H54 (cell line): Measurements from ENCODE around the gene ZNF157.
A peak's percentile ranks its signal among the peaks of the same experiment; 100 is the strongest.

Experiments
- DNase-seq: peaks from one replicate; pipeline ENCODE4 v3.0.0; 2011; ENCODE audit warnings: low spot score, mixed read lengths; ENCODE audit not compliant: insufficient read length
- FAIRE-seq: peaks from 3 replicates; lab custom pipeline; 2011; peaks lifted over from hg19 to GRCh38; lab: Jason Lieb, UNC
- POLR2A ChIP-seq: IDR thresholded peaks from 2 replicates; pipeline ENCODE4 v1.6.1; 2011; ENCODE audit warnings: low read depth, mild to moderate bottlenecking, low read length

The ZNF157 gene

DNA sequence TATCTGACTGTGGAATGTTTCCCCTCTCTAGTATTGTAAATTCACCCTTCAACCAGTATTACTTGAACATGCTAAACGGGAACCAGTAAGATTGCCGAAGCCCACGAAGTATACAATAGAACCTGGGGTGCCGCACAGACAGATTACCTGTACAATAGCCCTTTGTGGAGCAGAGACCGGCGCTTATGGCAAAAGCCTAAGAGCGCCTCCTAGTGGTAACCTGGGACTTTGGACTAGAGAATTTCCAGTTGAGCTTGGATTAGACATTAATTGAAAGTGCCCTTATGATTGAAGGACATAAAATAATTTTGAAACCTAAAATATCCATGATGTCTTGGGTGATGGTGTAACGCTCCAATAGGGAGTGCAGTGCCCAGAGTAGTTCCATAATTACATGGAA, 14.1 kb downstream of the ZNF157 start:
- TF ChIP-seq POLR2A, result no peak
- DNase-seq (peak; percentile 2), FAIRE-seq (no peak)

GRCh38 chrX:47390780-47391179, 20.4 kb downstream of the ZNF157 start:
- TF ChIP-seq POLR2A, result no peak
- FAIRE-seq, result no peak
- no peak for DNase-seq

GRCh38 chrX:47413179-47413594, 42.8 kb downstream of the ZNF157 start:
- TF ChIP-seq POLR2A, result no peak
- DNase-seq (no peak), FAIRE-seq (no peak)

GRCh38 chrX:47420265-47420664, 49.9 kb downstream of the ZNF157 start:
- TF ChIP-seq POLR2A, result no peak
- DNase-seq (no peak), FAIRE-seq (no peak)

- DNase-seq (no peak), FAIRE-seq (no peak)
- TF ChIP-seq POLR2A, result no peak
Observed at GRCh38 chrX:47420962-47421361, 50.6 kb downstream of the ZNF157 start.

DNA sequence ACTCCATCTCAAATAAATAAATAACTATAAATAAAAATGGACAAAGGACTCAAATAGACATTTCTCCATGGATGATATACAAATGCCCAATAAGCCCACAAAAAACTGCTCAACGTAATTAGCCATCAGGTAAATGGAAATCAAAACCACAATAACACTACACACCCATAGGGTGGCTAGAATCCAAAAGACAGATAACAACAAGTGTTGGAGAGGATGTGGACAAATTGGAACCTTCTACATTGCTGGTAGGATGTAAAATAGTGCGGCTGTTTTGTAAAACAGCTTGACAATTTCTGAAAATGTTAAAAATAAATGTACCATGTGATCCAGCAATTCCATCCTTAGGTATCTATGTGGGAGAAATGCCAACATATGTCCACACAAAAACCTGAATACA, 52.1 kb downstream of the ZNF157 start:
- FAIRE-seq, result no peak
- no peak for TF ChIP-seq POLR2A
- no peak for DNase-seq

DNA sequence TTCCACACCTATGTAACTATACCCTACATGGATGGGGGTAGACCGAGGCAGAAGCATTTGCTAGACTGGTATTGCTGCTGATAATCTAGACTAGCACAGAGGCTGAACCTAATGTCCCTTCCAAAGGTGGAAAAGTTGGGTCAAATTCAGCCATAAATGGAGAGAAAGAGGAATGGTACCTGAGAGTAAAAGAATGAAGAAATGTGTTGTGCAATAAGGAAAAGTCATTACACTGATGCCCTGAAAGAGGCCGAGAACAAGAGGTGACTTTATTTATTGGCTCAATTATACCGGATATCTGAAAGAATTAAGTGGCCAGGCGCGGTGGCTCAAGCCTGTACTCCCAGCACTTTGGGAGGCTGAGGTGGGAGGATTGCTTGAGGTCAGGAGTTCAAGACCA, 60.5 kb downstream of the ZNF157 start:
- no peak for TF ChIP-seq POLR2A
- no peak for DNase-seq
- no peak for FAIRE-seq

- DNase-seq, result no peak
- TF ChIP-seq POLR2A, result no peak
- FAIRE-seq, result no peak
Observed at GRCh38 chrX:47446431-47446830, 76.1 kb downstream of the ZNF157 start.

DNA sequence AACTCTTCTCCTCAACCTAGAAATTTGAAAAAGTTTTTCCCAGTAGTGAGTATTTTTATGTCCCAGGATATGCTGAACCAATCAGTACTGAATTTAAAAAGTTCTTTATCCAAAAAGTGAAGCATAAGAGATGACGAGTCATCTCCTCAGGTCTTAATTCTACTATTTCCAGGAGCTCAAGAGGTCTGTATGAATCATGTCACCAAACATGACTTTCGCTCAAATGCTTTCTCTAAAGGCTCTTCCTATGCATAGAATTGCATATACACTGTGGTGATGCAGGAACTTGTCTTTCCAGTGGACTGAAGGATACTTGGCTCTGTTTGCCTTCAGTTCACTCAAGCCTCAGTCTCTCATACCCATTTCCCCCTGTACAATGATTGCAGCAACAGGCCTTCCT, 76.6 kb downstream of the ZNF157 start:
- no peak for TF ChIP-seq POLR2A
- no peak for DNase-seq
- FAIRE-seq, result no peak

- DNase-seq (no peak), FAIRE-seq (no peak)
- TF ChIP-seq POLR2A, result no peak
Observed at GRCh38 chrX:47447607-47448006, 77.2 kb downstream of the ZNF157 start.

GRCh38 chrX:47448165-47448806, 77.9 kb downstream of the ZNF157 start:
- TF ChIP-seq POLR2A, result no peak
- FAIRE-seq, result no peak
- no peak for DNase-seq

DNA sequence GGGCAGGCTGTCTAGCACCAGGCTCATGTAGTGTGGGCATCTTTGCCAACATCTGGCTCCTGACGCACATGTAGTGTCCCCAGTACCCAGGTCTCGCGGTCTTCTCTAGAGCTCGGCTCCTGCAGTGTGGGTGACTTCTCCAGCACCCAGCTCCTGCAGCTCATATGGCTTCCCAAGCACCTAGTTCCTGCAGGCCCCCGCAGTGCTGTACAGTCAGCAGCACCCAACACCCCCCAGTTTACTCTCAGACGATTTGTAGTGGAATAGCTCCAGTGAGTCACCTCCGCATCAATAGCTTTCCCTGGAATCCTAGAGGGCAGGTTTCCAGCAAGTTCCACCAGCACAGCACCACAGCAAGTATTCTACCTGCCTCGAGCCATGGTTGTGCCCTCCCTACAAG, 81.7 kb downstream of the ZNF157 start:
- TF ChIP-seq POLR2A, result no peak
- FAIRE-seq (no peak), DNase-seq (no peak)

- no peak for DNase-seq
- no peak for TF ChIP-seq POLR2A
Observed at GRCh38 chrX:47456080-47456479, 85.7 kb downstream of the ZNF157 start.

GRCh38 chrX:47458528-47458927, 88.2 kb downstream of the ZNF157 start:
- TF ChIP-seq POLR2A, result no peak
- DNase-seq (no peak), FAIRE-seq (no peak)

More at GRCh38 chrX:47456080-47456479, 85.7 kb downstream of the ZNF157 start:
- no peak for FAIRE-seq

DNA sequence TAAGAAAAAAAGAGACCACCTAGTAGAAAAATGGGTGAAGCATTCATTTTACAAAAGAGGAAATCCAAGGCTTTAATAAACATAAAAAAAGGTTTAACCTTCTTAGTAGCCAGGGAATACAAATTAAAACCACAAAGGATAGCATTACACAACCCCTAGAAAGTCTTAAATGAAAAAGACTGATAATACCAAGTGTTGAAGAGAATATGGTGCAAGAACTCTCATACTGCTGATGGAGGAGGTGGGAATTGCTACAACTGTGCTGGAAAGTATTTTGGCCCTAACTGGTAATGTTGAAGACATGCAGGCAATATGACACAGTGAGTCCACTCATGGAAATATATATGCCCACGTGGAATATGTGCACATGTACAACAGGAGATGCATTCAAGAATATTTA, 90.2 kb downstream of the ZNF157 start:
- no peak for DNase-seq
- FAIRE-seq, result no peak
- no peak for TF ChIP-seq POLR2A
